HEK293 (cell line): ENCODE data around the gene STK4.

Source experiments
- CTCF ChIA-PET: fragments of 350-600 bp; formaldehyde crosslinking; extraction: SDS; loops from one replicate; lab custom pipeline; 2021; ENCODE audit warnings: antibody characterized with exemption; lab: Yijun Ruan, JAX
- POLR2A ChIA-PET: fragments of 300-600 bp; formaldehyde crosslinking; extraction: SDS; loops from one replicate; lab custom pipeline; 2020; ENCODE audit warnings: antibody characterized with exemption, inconsistent platforms; lab: Yijun Ruan, JAX
- H3K27ac ChIP-seq: fragments of 200-500 bp; sonication (Bioruptor generic); 2 replicates; pipeline ENCODE4 v1.5.1; 2014; ENCODE audit warnings: low read depth, low read length, control low read depth, inconsistent platforms; ENCODE audit errors: extremely low read depth
- H3K36me3 ChIP-seq, 2 experiments: fragments of 200-500 bp in 1 of 2; sonication (Bioruptor generic) in 1 of 2; 1 replicate in 1 of 2; 2 replicates in 1 of 2; pipeline ENCODE4 v1.5.1; 2014 to 2017; ENCODE audit warnings: inconsistent platforms in 2 of 2, low read length in 2 of 2; ENCODE audit not compliant: control insufficient read depth in 2 of 2, insufficient read depth in 1 of 2
- H3K4me1 ChIP-seq: fragments of 200-500 bp; sonication (Bioruptor generic); 2 replicates; pipeline ENCODE4 v1.5.1; 2014; ENCODE audit warnings: mild to moderate bottlenecking, low read length, inconsistent platforms; ENCODE audit not compliant: control insufficient read depth, insufficient read depth
- H3K4me3 ChIP-seq: 2 replicates; pipeline ENCODE4 v1.5.1; 2011; ENCODE audit warnings: low read depth, mild to moderate bottlenecking, control low read depth, low read length, moderate library complexity
- H3K9me3 ChIP-seq: fragments of 200-500 bp; sonication (Bioruptor generic); 2 replicates; pipeline ENCODE4 v1.5.1; 2014; ENCODE audit warnings: low read depth, low read length, inconsistent platforms; ENCODE audit not compliant: control insufficient read depth, insufficient read depth
- GLI2 ChIP-seq: fragments of 450-650 bp; formaldehyde crosslinking; IDR thresholded peaks from 2 replicates; pipeline ENCODE4; 2017; ENCODE audit warnings: missing biosample characterization, missing genetic modification characterization, low read depth, borderline replicate concordance
- MZF1 ChIP-seq: fragments of 450-650 bp; formaldehyde crosslinking; IDR thresholded peaks from 2 replicates; pipeline ENCODE4 v1.5.1; 2017; ENCODE audit warnings: missing biosample characterization, missing genetic modification characterization, borderline replicate concordance
- ZBTB6 ChIP-seq: fragments of 450-650 bp; formaldehyde crosslinking; IDR thresholded peaks from 2 replicates; pipeline ENCODE4 v1.5.1; 2017; ENCODE audit warnings: missing biosample characterization, missing genetic modification characterization
- ZNF19 ChIP-seq: fragments of 450-650 bp; formaldehyde crosslinking; IDR thresholded peaks from 2 replicates; pipeline ENCODE4; 2016; ENCODE audit warnings: missing biosample characterization, missing genetic modification characterization, low read depth
- ZNF214 ChIP-seq: fragments of 450-650 bp; formaldehyde crosslinking; IDR thresholded peaks from 2 replicates; pipeline ENCODE4 v1.5.1; 2017; ENCODE audit warnings: missing biosample characterization, mild to moderate bottlenecking, missing genetic modification characterization, borderline replicate concordance
- ZNF292 ChIP-seq: fragments of 450-650 bp; formaldehyde crosslinking; IDR thresholded peaks from 2 replicates; pipeline ENCODE4 v1.5.1; 2016; ENCODE audit warnings: low read depth, missing biosample characterization, missing genetic modification characterization, borderline replicate concordance
- ZNF449 ChIP-seq: fragments of 450-650 bp; formaldehyde crosslinking; IDR thresholded peaks from 2 replicates; pipeline ENCODE4 v1.5.1; 2017; ENCODE audit warnings: missing biosample characterization, mild to moderate bottlenecking, missing genetic modification characterization, moderate library complexity
- ZNF510 ChIP-seq: fragments of 450-650 bp; formaldehyde crosslinking; IDR thresholded peaks from 2 replicates; pipeline ENCODE4 v1.5.1; 2018; ENCODE audit warnings: mild to moderate bottlenecking, missing genetic modification characterization, missing biosample characterization; ENCODE audit not compliant: insufficient replicate concordance
- ZNF521 ChIP-seq: fragments of 450-650 bp; formaldehyde crosslinking; IDR thresholded peaks from 2 replicates; pipeline ENCODE4 v1.5.1; 2017; ENCODE audit warnings: missing biosample characterization, mild to moderate bottlenecking, missing genetic modification characterization
- ZNF555 ChIP-seq: fragments of 450-650 bp; formaldehyde crosslinking; conservative IDR thresholded peaks from 2 replicates; pipeline ENCODE4 v1.5.1; 2017; ENCODE audit warnings: missing biosample characterization, mild to moderate bottlenecking, missing genetic modification characterization, inconsistent platforms
- ZNF585B ChIP-seq: fragments of 450-650 bp; formaldehyde crosslinking; IDR thresholded peaks from 2 replicates; pipeline ENCODE4 v1.5.1; 2016; ENCODE audit warnings: missing biosample characterization, missing genetic modification characterization
- TF ChIP-seq, protein P1 (sequence below): fragments of 450-650 bp; formaldehyde crosslinking; IDR thresholded peaks from 2 replicates; pipeline ENCODE4 v1.5.1; 2016; ENCODE audit warnings: missing biosample characterization, missing genetic modification characterization, borderline replicate concordance
- TF ChIP-seq, protein P2 (sequence below): fragments of 450-650 bp; formaldehyde crosslinking; IDR thresholded peaks from 2 replicates; pipeline ENCODE4 v1.5.1; 2016; ENCODE audit warnings: missing biosample characterization, missing genetic modification characterization

Gene STK4

DNA sequence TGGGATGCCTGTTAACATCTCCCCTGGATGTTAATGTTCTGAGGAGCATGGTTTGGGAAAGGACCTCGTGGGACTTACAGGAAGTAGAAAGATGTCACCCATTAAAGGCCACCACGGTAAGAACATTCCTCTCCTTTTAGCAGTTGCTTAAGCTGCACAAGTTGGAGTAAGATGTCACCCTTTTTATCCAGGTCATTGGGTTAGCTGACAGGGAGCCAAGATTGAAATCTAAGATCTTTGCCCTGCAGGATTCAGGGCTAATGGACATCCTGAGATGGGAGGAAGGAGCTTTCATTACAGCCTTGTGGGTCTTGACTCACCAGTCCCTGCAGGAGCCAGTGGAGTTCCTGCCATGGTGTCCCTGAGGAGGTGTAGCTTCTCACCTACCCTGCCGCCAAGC, 34.4 kb upstream of the STK4 start:
- ChIA-PET POLR2A (no interaction called here), CTCF (interaction anchor here (1.1 kb wide), 1 partner anchor 17 kb away, joined by 3 read pairs; no protein-coding TSS in a partner anchor)
- H3K4me1 ChIP-seq: no peaks in the 10 kb centered on the region
- H3K9me3 ChIP-seq: no peaks in the 10 kb centered on the region
- no peak overlapping the region for H3K27ac ChIP-seq
- TF ChIP-seq ZNF292 (tag by site-specific recombination): no peak
- TF ChIP-seq ZNF449 (tag by site-specific recombination): no peak
- no peak for TF ChIP-seq ZBTB6 (tag by site-specific recombination)
- no peak for TF ChIP-seq ZNF555 (tag by site-specific recombination)
- no peak for TF ChIP-seq ZNF214 (tag by site-specific recombination)
- TF ChIP-seq GLI2 (tag by site-specific recombination): no peak
- no peak for TF ChIP-seq ZNF521
- TF ChIP-seq, protein P1, sequence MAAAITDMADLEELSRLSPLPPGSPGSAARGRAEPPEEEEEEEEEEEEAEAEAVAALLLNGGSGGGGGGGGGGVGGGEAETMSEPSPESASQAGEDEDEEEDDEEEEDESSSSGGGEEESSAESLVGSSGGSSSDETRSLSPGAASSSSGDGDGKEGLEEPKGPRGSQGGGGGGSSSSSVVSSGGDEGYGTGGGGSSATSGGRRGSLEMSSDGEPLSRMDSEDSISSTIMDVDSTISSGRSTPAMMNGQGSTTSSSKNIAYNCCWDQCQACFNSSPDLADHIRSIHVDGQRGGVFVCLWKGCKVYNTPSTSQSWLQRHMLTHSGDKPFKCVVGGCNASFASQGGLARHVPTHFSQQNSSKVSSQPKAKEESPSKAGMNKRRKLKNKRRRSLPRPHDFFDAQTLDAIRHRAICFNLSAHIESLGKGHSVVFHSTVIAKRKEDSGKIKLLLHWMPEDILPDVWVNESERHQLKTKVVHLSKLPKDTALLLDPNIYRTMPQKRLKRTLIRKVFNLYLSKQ: no peak
- TF ChIP-seq ZNF19: no peak
- no peak overlapping the region for H3K4me3 ChIP-seq
- peaks cover 0 to 65% of the 10 kb centered on the region in 2 experiments; a peak in 2 of 3 replicates for H3K36me3 ChIP-seq

DNA sequence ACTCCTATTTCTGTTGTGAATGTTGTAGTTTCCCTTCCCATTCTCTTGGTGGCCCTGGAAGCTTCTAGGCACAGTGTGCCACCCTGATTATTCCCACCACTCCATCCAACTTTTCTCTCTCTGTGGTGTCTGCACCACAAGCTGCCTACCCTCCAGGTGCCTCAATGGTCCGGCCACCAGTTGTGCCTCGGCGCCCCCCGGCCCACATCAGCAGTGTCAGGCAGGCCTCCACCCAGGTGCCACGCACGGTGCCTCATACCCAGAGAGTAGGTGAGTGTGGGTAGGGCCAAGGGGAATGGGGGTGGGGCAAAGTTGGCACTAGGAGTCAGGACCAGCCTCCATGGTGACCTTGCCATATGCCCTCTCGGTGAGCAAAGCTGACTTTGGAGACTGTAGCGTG, 33.4 kb upstream of the STK4 start:
- no peak overlapping the region for H3K27ac ChIP-seq
- no peaks in the 10 kb centered on the region for H3K9me3 ChIP-seq
- CTCF ChIA-PET: interaction anchor here (0.7 kb wide), 1 partner anchor 67 kb away, joined by 3 read pairs; no protein-coding TSS in a partner anchor
- peaks cover 0 to 74% of the 10 kb centered on the region in 2 experiments; a peak in 2 of 3 replicates for H3K36me3 ChIP-seq
- no peak for TF ChIP-seq ZNF585B (tag by site-specific recombination)
- no peak for TF ChIP-seq ZNF510 (tag by site-specific recombination)
- no peak for TF ChIP-seq MZF1
- TF ChIP-seq, protein P2, sequence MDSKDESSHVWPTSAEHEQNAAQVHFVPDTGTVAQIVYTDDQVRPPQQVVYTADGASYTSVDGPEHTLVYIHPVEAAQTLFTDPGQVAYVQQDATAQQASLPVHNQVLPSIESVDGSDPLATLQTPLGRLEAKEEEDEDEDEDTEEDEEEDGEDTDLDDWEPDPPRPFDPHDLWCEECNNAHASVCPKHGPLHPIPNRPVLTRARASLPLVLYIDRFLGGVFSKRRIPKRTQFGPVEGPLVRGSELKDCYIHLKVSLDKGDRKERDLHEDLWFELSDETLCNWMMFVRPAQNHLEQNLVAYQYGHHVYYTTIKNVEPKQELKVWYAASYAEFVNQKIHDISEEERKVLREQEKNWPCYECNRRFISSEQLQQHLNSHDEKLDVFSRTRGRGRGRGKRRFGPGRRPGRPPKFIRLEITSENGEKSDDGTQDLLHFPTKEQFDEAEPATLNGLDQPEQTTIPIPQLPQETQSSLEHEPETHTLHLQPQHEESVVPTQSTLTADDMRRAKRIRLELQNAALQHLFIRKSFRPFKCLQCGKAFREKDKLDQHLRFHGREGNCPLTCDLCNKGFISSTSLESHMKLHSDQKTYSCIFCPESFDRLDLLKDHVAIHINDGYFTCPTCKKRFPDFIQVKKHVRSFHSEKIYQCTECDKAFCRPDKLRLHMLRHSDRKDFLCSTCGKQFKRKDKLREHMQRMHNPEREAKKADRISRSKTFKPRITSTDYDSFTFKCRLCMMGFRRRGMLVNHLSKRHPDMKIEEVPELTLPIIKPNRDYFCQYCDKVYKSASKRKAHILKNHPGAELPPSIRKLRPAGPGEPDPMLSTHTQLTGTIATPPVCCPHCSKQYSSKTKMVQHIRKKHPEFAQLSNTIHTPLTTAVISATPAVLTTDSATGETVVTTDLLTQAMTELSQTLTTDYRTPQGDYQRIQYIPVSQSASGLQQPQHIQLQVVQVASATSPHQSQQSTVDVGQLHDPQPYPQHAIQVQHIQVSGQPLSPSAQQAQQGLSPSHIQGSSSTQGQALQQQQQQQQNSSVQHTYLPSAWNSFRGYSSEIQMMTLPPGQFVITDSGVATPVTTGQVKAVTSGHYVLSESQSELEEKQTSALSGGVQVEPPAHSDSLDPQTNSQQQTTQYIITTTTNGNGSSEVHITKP (tag by site-specific recombination): no peak
- TF ChIP-seq, all 188 proteins: peak for 0
- Histone ChIP-seq H3K4me3 (no peak overlapping the region), H3K4me1 (no peaks in the 10 kb centered on the region)
- POLR2A ChIA-PET: interaction anchor here (0.8 kb wide), 1 partner anchor 10 kb away, joined by 3 read pairs; no protein-coding TSS in a partner anchor
